GM12878 (cell line): Measurements from ENCODE around the gene LTBP4. TPM values are rescaled to one million over a fixed set of nuclear protein-coding genes. Genes with fewer than 3 reads are reported as not detected.

Experiments used
- ATAC-seq: fragments of 200-7000 bp; cut with Tn5 transposase; 3 replicates; pipeline ENCODE4 v1.9.1; 2020; ENCODE audit warnings: mild to moderate bottlenecking, moderate library complexity
- BruUV-seq: library from RNA; stranded (reverse); fragments of 400-500 nt; replicated peaks from 2 replicates; lab custom pipeline; 2021; lab: Mats Ljungman, UMichigan
- CTCF ChIA-PET: fragments of 300-600 bp; sonication (Branson Sonifier 250); formaldehyde crosslinking; extraction: SDS; loops from one replicate; lab custom pipeline; 2021; ENCODE audit warnings: inconsistent platforms; lab: Yijun Ruan, JAX
- POLR2A ChIA-PET: fragments of 350-600 bp; formaldehyde crosslinking; extraction: SDS; loops from one replicate; lab custom pipeline; 2021; ENCODE audit warnings: inconsistent platforms; lab: Charles Lee
- RAD21 ChIA-PET: fragments of 300-600 bp; sonication (Branson Sonifier 250); formaldehyde crosslinking; loops from one replicate; lab custom pipeline; 2023; ENCODE audit warnings: antibody characterized with exemption; ENCODE audit not compliant: unreplicated experiment; lab: Charles Lee
- SMC1A ChIA-PET: fragments of 300-600 bp; sonication (Branson Sonifier 250); formaldehyde crosslinking; loops from one replicate; lab custom pipeline; 2023; ENCODE audit not compliant: unreplicated experiment, uncharacterized antibody; lab: Charles Lee
- DNase-seq: peaks from one replicate; pipeline ENCODE4 v3.0.0-alpha.2; 2011; ENCODE audit warnings: low read depth, low spot score
- FAIRE-seq: peaks from 3 replicates; lab custom pipeline; 2011; peaks lifted over from hg19 to GRCh38; lab: Jason Lieb, UNC
- H2AFZ ChIP-seq: 2 replicates; pipeline ENCODE4 v1.6.0; 2011; ENCODE audit warnings: low read depth, low read length, control low read depth; ENCODE audit not compliant: control insufficient read depth
- H3K27ac ChIP-seq: 2 replicates; pipeline ENCODE4 v1.5.1; 2011; ENCODE audit warnings: control low read depth; ENCODE audit not compliant: control insufficient read depth, insufficient read depth
- H3K27me3 ChIP-seq, 2 experiments: replicated peaks in 1 of 2; 2 replicates each; pipeline versions ENCODE4 v1.6.0 to v1.6.1; 2011; ENCODE audit warnings: low read length in 1 of 2; ENCODE audit not compliant: control insufficient read depth in 2 of 2, insufficient read depth in 2 of 2
- H3K36me3 ChIP-seq, 2 experiments: 2 replicates each; pipeline ENCODE4 v1.5.1; 2011; ENCODE audit warnings: low read length in 1 of 2; ENCODE audit not compliant: control insufficient read depth in 2 of 2, insufficient read depth in 2 of 2
- H3K4me1 ChIP-seq: 2 replicates; pipeline ENCODE4 v1.6.1; 2011; ENCODE audit warnings: mild to moderate bottlenecking, low read length, moderate library complexity, mixed read lengths; ENCODE audit not compliant: control insufficient read depth, insufficient read depth
- H3K4me2 ChIP-seq: 2 replicates; pipeline ENCODE4 v1.6.0; 2011; ENCODE audit warnings: control low read depth; ENCODE audit not compliant: control insufficient read depth, insufficient read depth
- H3K4me3 ChIP-seq: fragments of 200-600 bp; sonication (generic); 2 replicates; pipeline ENCODE4 v1.5.1; 2016
- H3K79me2 ChIP-seq: 2 replicates; pipeline ENCODE4 v1.6.0; 2011; ENCODE audit warnings: low read length; ENCODE audit not compliant: control insufficient read depth, insufficient read depth
- H3K9ac ChIP-seq: 2 replicates; pipeline ENCODE4 v1.8.0; 2011; ENCODE audit warnings: low read length, control low read depth, mixed read lengths; ENCODE audit not compliant: control insufficient read depth, insufficient read depth
- H3K9me3 ChIP-seq: replicated peaks from 3 replicates; pipeline ENCODE4 v1.5.1; 2011; ENCODE audit warnings: mild to moderate bottlenecking, low read length; ENCODE audit not compliant: control insufficient read depth, insufficient read depth
- H4K20me1 ChIP-seq: 2 replicates; pipeline ENCODE4 v1.6.0; 2011; ENCODE audit not compliant: control insufficient read depth, insufficient read depth
- ASH2L ChIP-seq: fragments of 300-600, 200-600 bp; sonication (generic); IDR thresholded peaks from 2 replicates; pipeline ENCODE4 v1.6.1; 2017; ENCODE audit warnings: low read depth, mild to moderate bottlenecking, borderline replicate concordance
- BHLHE40 ChIP-seq, 2 experiments: fragments of 450-650 bp in 1 of 2; IDR thresholded peaks; 2 replicates each; pipeline ENCODE4 v1.6.1; 2011 to 2017; ENCODE audit warnings: low read depth in 2 of 2, borderline replicate concordance in 1 of 2, improper control_type of control experiment in 1 of 2, low read length in 1 of 2, mild to moderate bottlenecking in 1 of 2
- CBX3 ChIP-seq: fragments of 200-600 bp; sonication (generic); IDR thresholded peaks from 2 replicates; pipeline ENCODE4 v1.6.1; 2016; ENCODE audit warnings: low read depth, borderline replicate concordance
- CREB1 ChIP-seq: IDR thresholded peaks from 2 replicates; pipeline ENCODE4 v1.6.1; 2012; ENCODE audit warnings: low read depth, mild to moderate bottlenecking, inconsistent platforms
- IKZF1 ChIP-seq: fragments of 450-650 bp; conservative IDR thresholded peaks from 2 replicates; pipeline ENCODE4 v1.6.1; 2017; ENCODE audit warnings: antibody characterized with exemption, mild to moderate bottlenecking
- NFXL1 ChIP-seq: fragments of 450-650 bp; IDR thresholded peaks from 2 replicates; pipeline ENCODE4 v1.6.1; 2017; ENCODE audit warnings: antibody characterized with exemption, mild to moderate bottlenecking, borderline replicate concordance
- NR2C1 ChIP-seq: fragments of 450-650 bp; IDR thresholded peaks from 2 replicates; pipeline ENCODE4 v1.6.1; 2017; ENCODE audit warnings: antibody characterized with exemption, mild to moderate bottlenecking, moderate library complexity
- NRF1 ChIP-seq: conservative IDR thresholded peaks from 2 replicates; pipeline ENCODE4 v1.6.1; 2011; ENCODE audit warnings: mild to moderate bottlenecking, low read depth, low read length, improper control_type of control experiment
- RB1 ChIP-seq: fragments of 450-650 bp; formaldehyde crosslinking; IDR thresholded peaks from 2 replicates; pipeline ENCODE4 v1.6.1; 2017; ENCODE audit warnings: mild to moderate bottlenecking, borderline replicate concordance
- RUNX3 ChIP-seq: IDR thresholded peaks from 2 replicates; pipeline ENCODE4 v1.6.1; 2012; ENCODE audit warnings: low read length, inconsistent platforms
- SMAD1 ChIP-seq: fragments of 450-650 bp; IDR thresholded peaks from 2 replicates; pipeline ENCODE4 v1.6.1; 2018; ENCODE audit warnings: mild to moderate bottlenecking, low read depth; ENCODE audit not compliant: partially characterized antibody
- SP1 ChIP-seq: IDR thresholded peaks from one replicate; pipeline ENCODE4 v1.6.1; 2011; ENCODE audit warnings: low read depth, low read length
- SREBF2 ChIP-seq: IDR thresholded peaks from 2 replicates; pipeline ENCODE4 v1.6.1; 2012; ENCODE audit warnings: mild to moderate bottlenecking, low read length
- SRF ChIP-seq, 2 experiments: IDR thresholded peaks; 2 replicates each; pipeline ENCODE4 v1.6.1; 2011; ENCODE audit warnings: low read depth in 2 of 2, low read length in 2 of 2, mild to moderate bottlenecking in 1 of 2, moderate library complexity in 1 of 2
- TCF3 ChIP-seq: IDR thresholded peaks from 2 replicates; pipeline ENCODE4 v1.6.1; 2012; ENCODE audit warnings: low read depth, mild to moderate bottlenecking, low read length, borderline replicate concordance; ENCODE audit not compliant: insufficient read depth
- WRNIP1 ChIP-seq: IDR thresholded peaks from 2 replicates; pipeline ENCODE4 v1.6.1; 2011; ENCODE audit warnings: low read depth, low read length, improper control_type of control experiment, borderline replicate concordance
- YBX1 ChIP-seq: fragments of 450-650 bp; IDR thresholded peaks from 2 replicates; pipeline ENCODE4 v1.6.1; 2016; ENCODE audit warnings: antibody characterized with exemption
- WGBS: methylation state at CpG from one replicate; pipeline ENCODE4 v1.1.6; 2016; ENCODE audit warnings: low lambda C conversion rate; ENCODE audit not compliant: insufficient replicate concordance, insufficient coverage; ENCODE audit errors: missing lambda C conversion rate; 5-methylcytosine and 5-hydroxymethylcytosine counted together
- in situ Hi-C: fragments of 300-500 bp; cut with MboI; formaldehyde crosslinking; loops from 9 replicates; pipeline ENCODE4 v1.14.3; 2018; ENCODE audit warnings: mixed read lengths
- intact Hi-C: fragments of 100-400 bp; cut with micrococcal nuclease; formaldehyde crosslinking; loops from one replicate; pipeline ENCODE4 v1.14.2; 2022; ENCODE audit not compliant: unreplicated experiment
- polyA plus RNA-seq, 11 experiments: library from polyadenylated mRNA; depleted of rRNA in 4 of 11; unstranded in 6 of 11; stranded (reverse) in 5 of 11; fragments of >200 nt; fragmentation: Nextera tagmentation in 4 of 11; fragmentation: Illumina TruSeq in 1 of 11; extraction: Ambion mirVana in 4 of 11; extraction: Trizol in 1 of 11; gene quantifications; 1 replicate in 1 of 11; 2 replicates in 10 of 11; pipeline versions ENCODE4 v1.2.1 to v1.2.3, GENCODE V29; 2011 to 2016; ENCODE audit warnings: inconsistent platforms in 2 of 11, missing spikeins in 2 of 11, low read depth in 1 of 11
- total RNA-seq, 4 experiments: library from RNA; depleted of rRNA in 3 of 4; stranded (reverse); fragments of >200 nt in 3 of 4; fragmentation: Illumina TruSeq in 1 of 4; extraction: Trizol in 1 of 4; gene quantifications; 2 replicates each; pipeline versions ENCODE4 v1.2.1 to v1.2.3, GENCODE V29; 2013 to 2021
- TF ChIP-seq, protein P1 (sequence below): fragments of 150-350 bp; IDR thresholded peaks from 2 replicates; pipeline ENCODE4 v1.6.1; 2016; ENCODE audit warnings: low read depth, low read length
- TF ChIP-seq, protein P2 (sequence below): IDR thresholded peaks from 2 replicates; pipeline ENCODE4 v1.6.1; 2012; ENCODE audit warnings: low read depth, low read length, improper control_type of control experiment

Gene LTBP4
- total and polyA plus RNA-seq, 10 of the 15 experiments (the other 5 are each of a cell fraction or from before 2014, with no cell fraction given) = 0.09 to 34.6 (median 8.5) TPM; not detected in 1

DNA sequence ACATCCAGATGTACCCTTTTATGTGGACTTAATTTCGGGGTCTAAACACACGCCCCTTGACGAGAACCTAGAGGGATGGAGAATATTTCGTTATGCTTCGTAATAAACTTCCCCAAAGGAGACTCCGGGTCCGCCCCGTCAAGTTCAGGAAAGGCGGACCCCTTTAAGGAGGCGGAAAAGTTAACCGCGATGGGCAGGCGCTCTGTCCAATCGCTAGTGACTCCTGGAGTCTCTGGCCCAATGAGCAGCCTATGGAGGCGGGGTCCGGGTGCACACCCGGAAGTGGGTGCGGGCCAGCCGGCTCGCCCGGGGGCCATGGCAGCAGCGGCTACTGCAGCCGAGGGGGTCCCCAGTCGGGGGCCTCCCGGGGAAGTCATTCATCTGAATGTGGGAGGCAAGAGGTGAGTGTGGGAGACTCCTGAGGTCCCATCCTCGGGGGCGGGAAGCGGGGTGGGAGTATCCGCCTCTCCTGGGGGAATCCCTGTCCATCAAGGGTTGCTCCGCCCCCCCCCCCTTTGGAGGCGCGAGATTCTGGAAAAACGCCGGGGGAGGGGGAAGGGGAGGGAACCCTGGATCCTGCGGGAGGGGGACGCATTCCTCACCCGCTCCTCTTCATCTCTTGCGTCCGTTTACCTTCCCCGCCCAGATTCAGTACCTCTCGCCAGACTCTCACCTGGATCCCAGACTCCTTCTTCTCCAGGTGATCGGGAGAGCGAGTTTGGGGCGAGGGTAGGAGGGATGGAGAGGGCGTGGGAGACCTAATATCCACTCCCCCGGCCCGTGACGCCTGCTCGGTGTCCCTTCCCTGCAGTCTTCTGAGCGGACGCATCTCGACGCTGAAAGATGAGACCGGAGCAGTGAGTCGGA lies 24.4 kb upstream of the LTBP4 start, which contains the start of gene SHKBP1:
SHKBP1 (plus strand) TSS at position 289 of the 867 bp plus-strand sequence; CDS start at position 316, 27 bp downstream.
- Histone ChIP-seq H3K4me1 (peaks cover 21% of the 10 kb centered on the region), H3K27ac (peak within 1 kb of the TSS; percentile 78), H3K79me2 (peaks cover 7% of the 10 kb centered on the region), H3K4me2 (peak within 1 kb of the TSS; percentile 87), H3K36me3 (peaks cover 6 to 7% of the 10 kb centered on the region in 2 experiments; a peak in 3 of 4 replicates), H3K9ac (peak within 1 kb of the TSS; percentile 85), H3K27me3 (no peaks in the 10 kb centered on the region), H4K20me1 (no peaks in the 10 kb centered on the region), H3K4me3 (peak within 1 kb of the TSS; percentile 99), H3K9me3 (no peaks in the 10 kb centered on the region), H2AFZ (peak within 1 kb of the TSS; percentile 83)
- ChIA-PET CTCF (interaction anchor here (0.7 kb wide), 1 partner anchor 807 kb away, joined by 3 read pairs; no protein-coding TSS in a partner anchor), POLR2A (no interaction called here), SMC1A (no interaction called here), RAD21 (no interaction called here)
- FAIRE-seq = peak; percentile 97
- BruUV-seq = no TSS peak
- intact Hi-C loops (no loop called here), in situ Hi-C loops (no loop called here)
- ATAC-seq = peak; percentile 100
- DNase-seq = peak; percentile 86
- 2% methylated on average over 47 of the region's 55 CpGs for WGBS
- peak; percentile 64 for TF ChIP-seq RUNX3
- peak in 1 of 2 experiments; percentile 36; a peak in 1 of 4 replicates for TF ChIP-seq BHLHE40 (IDR thresholded peaks at IDR 0.05; ENCODE audit: borderline replicate concordance in 1 of 2, low read depth in 2 of 2, low read length in 1 of 2)
- TF ChIP-seq CBX3 = no peak
- no peak for TF ChIP-seq ASH2L
- TF ChIP-seq SMAD1 = no peak
- peak; percentile 58; the same call in 1 of the 2 replicates for TF ChIP-seq CREB1
- TF ChIP-seq, protein P1, sequence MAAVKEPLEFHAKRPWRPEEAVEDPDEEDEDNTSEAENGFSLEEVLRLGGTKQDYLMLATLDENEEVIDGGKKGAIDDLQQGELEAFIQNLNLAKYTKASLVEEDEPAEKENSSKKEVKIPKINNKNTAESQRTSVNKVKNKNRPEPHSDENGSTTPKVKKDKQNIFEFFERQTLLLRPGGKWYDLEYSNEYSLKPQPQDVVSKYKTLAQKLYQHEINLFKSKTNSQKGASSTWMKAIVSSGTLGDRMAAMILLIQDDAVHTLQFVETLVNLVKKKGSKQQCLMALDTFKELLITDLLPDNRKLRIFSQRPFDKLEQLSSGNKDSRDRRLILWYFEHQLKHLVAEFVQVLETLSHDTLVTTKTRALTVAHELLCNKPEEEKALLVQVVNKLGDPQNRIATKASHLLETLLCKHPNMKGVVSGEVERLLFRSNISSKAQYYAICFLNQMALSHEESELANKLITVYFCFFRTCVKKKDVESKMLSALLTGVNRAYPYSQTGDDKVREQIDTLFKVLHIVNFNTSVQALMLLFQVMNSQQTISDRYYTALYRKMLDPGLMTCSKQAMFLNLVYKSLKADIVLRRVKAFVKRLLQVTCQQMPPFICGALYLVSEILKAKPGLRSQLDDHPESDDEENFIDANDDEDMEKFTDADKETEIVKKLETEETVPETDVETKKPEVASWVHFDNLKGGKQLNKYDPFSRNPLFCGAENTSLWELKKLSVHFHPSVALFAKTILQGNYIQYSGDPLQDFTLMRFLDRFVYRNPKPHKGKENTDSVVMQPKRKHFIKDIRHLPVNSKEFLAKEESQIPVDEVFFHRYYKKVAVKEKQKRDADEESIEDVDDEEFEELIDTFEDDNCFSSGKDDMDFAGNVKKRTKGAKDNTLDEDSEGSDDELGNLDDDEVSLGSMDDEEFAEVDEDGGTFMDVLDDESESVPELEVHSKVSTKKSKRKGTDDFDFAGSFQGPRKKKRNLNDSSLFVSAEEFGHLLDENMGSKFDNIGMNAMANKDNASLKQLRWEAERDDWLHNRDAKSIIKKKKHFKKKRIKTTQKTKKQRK = peak; percentile 53; the same call in 1 of the 2 replicates
- TF ChIP-seq IKZF1 = peak; percentile 75
- peak; percentile 100 for TF ChIP-seq SP1
- TF ChIP-seq WRNIP1 = no peak
- TF ChIP-seq TCF3 = no peak
- peak; percentile 28; the same call in 1 of the 2 replicates for TF ChIP-seq NR2C1
- peak; percentile 60; the same call in 1 of the 2 replicates for TF ChIP-seq RB1
- 0 out of 4 replicates have a peak, but pooled peaks of 1 of the 2 experiments have one; percentile 15 for TF ChIP-seq SRF (IDR thresholded peaks at IDR 0.05; ENCODE audit: low read depth in 2 of 2, low read length in 2 of 2)
- TF ChIP-seq, protein P2, sequence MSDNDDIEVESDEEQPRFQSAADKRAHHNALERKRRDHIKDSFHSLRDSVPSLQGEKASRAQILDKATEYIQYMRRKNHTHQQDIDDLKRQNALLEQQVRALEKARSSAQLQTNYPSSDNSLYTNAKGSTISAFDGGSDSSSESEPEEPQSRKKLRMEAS = no peak
- TF ChIP-seq YBX1 = no peak
- no peak; the same call in 1 of the 2 replicates for TF ChIP-seq NRF1
- TF ChIP-seq SREBF2 = no peak
- no peak for TF ChIP-seq NFXL1
